PC-9 (cell line): ENCODE measurements around the gene M1AP.

Experiments used
- EZH2 ChIP-seq: fragments of 200-600 bp; sonication (generic); IDR thresholded peaks from 2 replicates; pipeline ENCODE4 v1.8.0; 2017; ENCODE audit warnings: antibody characterized with exemption, low read depth
- TF ChIP-seq, protein P1 (sequence below): fragments of 200-600 bp; sonication (generic); conservative IDR thresholded peaks from 2 replicates; pipeline ENCODE4 v1.6.1; 2017; ENCODE audit warnings: mixed run types, antibody characterized with exemption, mild to moderate bottlenecking, moderate library complexity

GRCh38 chr2:74536166-74536950, 111.8 kb downstream of the M1AP start:
- TF ChIP-seq, protein P1, sequence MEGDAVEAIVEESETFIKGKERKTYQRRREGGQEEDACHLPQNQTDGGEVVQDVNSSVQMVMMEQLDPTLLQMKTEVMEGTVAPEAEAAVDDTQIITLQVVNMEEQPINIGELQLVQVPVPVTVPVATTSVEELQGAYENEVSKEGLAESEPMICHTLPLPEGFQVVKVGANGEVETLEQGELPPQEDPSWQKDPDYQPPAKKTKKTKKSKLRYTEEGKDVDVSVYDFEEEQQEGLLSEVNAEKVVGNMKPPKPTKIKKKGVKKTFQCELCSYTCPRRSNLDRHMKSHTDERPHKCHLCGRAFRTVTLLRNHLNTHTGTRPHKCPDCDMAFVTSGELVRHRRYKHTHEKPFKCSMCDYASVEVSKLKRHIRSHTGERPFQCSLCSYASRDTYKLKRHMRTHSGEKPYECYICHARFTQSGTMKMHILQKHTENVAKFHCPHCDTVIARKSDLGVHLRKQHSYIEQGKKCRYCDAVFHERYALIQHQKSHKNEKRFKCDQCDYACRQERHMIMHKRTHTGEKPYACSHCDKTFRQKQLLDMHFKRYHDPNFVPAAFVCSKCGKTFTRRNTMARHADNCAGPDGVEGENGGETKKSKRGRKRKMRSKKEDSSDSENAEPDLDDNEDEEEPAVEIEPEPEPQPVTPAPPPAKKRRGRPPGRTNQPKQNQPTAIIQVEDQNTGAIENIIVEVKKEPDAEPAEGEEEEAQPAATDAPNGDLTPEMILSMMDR = no peak
- no peak for TF ChIP-seq EZH2
